ENCODE measurements around the gene C13orf46. TPM values are rescaled to one million over a fixed set of nuclear protein-coding genes. Genes with fewer than 3 reads are reported as not detected.

Gene C13orf46
- polyA plus RNA-seq, 1 donor (not counting 4 experiments of a cell fraction or from before 2014, with no cell fraction given) = not detected

DNA sequence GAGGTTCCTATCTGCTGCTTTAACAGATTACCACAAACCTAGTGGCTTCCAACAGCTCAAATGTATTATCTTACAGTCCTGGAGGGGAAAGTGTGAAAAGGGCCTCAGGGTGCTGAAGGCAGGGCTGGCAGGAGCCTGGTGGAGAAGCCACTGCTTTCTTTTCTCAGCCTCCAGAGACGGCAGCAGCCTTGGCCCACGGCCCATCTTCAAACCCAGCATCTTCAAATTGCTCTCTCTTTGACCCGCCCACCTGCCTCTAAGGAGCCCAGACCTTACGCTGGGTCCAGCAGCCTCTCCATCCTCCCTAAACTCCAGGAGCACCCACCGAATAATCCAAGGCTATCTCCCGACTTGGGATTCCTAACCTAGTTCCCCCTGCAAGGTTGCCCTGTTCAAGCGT is 35.6 kb downstream of the C13orf46 start:
- Histone ChIP-seq H3K4me1 (ENCODE audit: control insufficient read depth, extremely low read depth, insufficient read depth, low read length) (no peaks in the 10 kb centered on the region), H3K4me2 (ENCODE audit: control insufficient read depth, extremely low read depth, insufficient read depth, low read depth, low read length) (no peak overlapping the region), H3K4me3 (ENCODE audit: control insufficient read depth in 2 of 3, extremely low read depth in 1 of 3, insufficient read depth in 2 of 3, low read depth in 1 of 3, low read length in 3 of 3) (no peak overlapping the region), H3K9me3 (ENCODE audit: control insufficient read depth, low read depth, low read length) (no peaks in the 10 kb centered on the region), H4K20me1 (ENCODE audit: control insufficient read depth, extremely low read depth, insufficient read depth, low read length) (no peaks in the 10 kb centered on the region), H2AFZ (ENCODE audit: control insufficient read depth, low read length) (no peak overlapping the region), H3K9me1 (ENCODE audit: control insufficient read depth, extremely low read depth, insufficient read depth, low read length) (no peaks in the 10 kb centered on the region), H3K9ac (ENCODE audit: control insufficient read depth, extremely low read depth, insufficient read depth, low read length) (no peak overlapping the region), H3K27ac (ENCODE audit: control insufficient read depth, insufficient read depth, low read length) (no peak overlapping the region), H3K36me3 (ENCODE audit: control insufficient read depth in 2 of 2, extremely low read depth in 1 of 2, insufficient read depth in 2 of 2, low read length in 2 of 2) (no peaks in the 10 kb centered on the region), H3K27me3 (ENCODE audit: control insufficient read depth, extremely low read depth, insufficient read depth, low read length) (peaks cover 32% of the 10 kb centered on the region), H3K79me2 (ENCODE audit: control insufficient read depth, insufficient read depth, low read length) (no peaks in the 10 kb centered on the region)
- no peak for DNase-seq (ENCODE audit: low read depth, low spot score)
- dilution Hi-C loops (cut with MboI; ENCODE audit: extremely low pct_ligation_motif_present, low sequenced_read_pairs) = no loop called here
- TF ChIP-seq EZH2 (IDR thresholded peaks at IDR 0.05; ENCODE audit: low read length) = peak; percentile 15
- TF ChIP-seq, protein P1, sequence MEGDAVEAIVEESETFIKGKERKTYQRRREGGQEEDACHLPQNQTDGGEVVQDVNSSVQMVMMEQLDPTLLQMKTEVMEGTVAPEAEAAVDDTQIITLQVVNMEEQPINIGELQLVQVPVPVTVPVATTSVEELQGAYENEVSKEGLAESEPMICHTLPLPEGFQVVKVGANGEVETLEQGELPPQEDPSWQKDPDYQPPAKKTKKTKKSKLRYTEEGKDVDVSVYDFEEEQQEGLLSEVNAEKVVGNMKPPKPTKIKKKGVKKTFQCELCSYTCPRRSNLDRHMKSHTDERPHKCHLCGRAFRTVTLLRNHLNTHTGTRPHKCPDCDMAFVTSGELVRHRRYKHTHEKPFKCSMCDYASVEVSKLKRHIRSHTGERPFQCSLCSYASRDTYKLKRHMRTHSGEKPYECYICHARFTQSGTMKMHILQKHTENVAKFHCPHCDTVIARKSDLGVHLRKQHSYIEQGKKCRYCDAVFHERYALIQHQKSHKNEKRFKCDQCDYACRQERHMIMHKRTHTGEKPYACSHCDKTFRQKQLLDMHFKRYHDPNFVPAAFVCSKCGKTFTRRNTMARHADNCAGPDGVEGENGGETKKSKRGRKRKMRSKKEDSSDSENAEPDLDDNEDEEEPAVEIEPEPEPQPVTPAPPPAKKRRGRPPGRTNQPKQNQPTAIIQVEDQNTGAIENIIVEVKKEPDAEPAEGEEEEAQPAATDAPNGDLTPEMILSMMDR (optimal IDR thresholded peaks at IDR 0.05 in 1 of 3, IDR thresholded peaks at IDR 0.05 in 1 of 3, conservative IDR thresholded peaks at IDR 0.05 in 1 of 3; ENCODE audit: extremely low read depth in 1 of 3, insufficient read depth in 2 of 3, low read length in 3 of 3) = no peak
- FAIRE-seq = no peak

DNA sequence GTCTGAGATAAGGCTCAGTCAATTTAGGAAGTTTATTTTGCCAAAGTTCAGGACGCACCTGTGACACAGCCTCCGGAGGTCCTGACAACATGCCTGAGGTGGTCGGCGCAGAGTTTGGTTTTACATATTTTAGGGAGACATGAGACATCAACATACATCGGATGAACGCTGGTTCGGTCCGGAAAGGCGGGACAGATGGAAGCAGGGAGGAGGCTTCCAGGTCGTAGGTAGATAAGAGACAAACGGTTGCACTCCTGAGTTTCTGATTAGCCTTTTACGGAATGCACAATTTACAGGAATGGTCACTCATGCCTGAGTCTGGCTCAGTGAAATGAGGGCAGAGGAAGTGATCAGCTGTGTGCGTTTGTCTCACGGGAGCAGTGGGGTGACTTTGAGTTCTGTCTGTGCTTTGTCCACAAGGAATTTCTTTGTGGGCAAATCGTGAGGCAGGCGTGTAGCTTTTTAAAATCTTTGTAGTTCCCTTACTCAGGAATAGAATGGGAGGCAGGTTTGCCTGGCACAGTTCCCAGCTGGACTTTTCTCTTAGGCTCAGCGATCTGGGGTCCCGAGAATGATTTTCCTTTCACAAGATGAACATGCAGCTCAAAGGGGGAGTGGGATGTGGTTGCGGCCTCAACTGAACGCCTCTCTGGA is 36.2 kb downstream of the C13orf46 start:
- H3K9me1 ChIP-seq (ENCODE audit: control insufficient read depth, extremely low read depth, insufficient read depth, low read length) = no peaks in the 10 kb centered on the region
- H3K9me3 ChIP-seq (ENCODE audit: control insufficient read depth, low read depth, low read length) = no peaks in the 10 kb centered on the region
- no peaks in the 10 kb centered on the region for H3K36me3 ChIP-seq (ENCODE audit: control insufficient read depth in 2 of 2, extremely low read depth in 1 of 2, insufficient read depth in 2 of 2, low read length in 2 of 2)
- H3K4me1 ChIP-seq (ENCODE audit: control insufficient read depth, extremely low read depth, insufficient read depth, low read length) = no peaks in the 10 kb centered on the region
- DNase-seq (ENCODE audit: low read depth, low spot score) = no peak
- H4K20me1 ChIP-seq (ENCODE audit: control insufficient read depth, extremely low read depth, insufficient read depth, low read length) = no peaks in the 10 kb centered on the region
- dilution Hi-C loops (cut with MboI; ENCODE audit: extremely low pct_ligation_motif_present, low sequenced_read_pairs) = no loop called here
- TF ChIP-seq, protein P1 (optimal IDR thresholded peaks at IDR 0.05 in 1 of 3, IDR thresholded peaks at IDR 0.05 in 1 of 3, conservative IDR thresholded peaks at IDR 0.05 in 1 of 3; ENCODE audit: extremely low read depth in 1 of 3, insufficient read depth in 2 of 3, low read length in 3 of 3) = no peak
- TF ChIP-seq EZH2 (IDR thresholded peaks at IDR 0.05; ENCODE audit: low read length) = no peak
- no peak overlapping the region for H3K27ac ChIP-seq (ENCODE audit: control insufficient read depth, insufficient read depth, low read length)
- no peak for FAIRE-seq
- H3K4me3 ChIP-seq (ENCODE audit: control insufficient read depth in 2 of 3, extremely low read depth in 1 of 3, insufficient read depth in 2 of 3, low read depth in 1 of 3, low read length in 3 of 3) = no peak overlapping the region
- H3K4me2 ChIP-seq (ENCODE audit: control insufficient read depth, extremely low read depth, insufficient read depth, low read depth, low read length) = no peak overlapping the region
- H3K79me2 ChIP-seq (ENCODE audit: control insufficient read depth, insufficient read depth, low read length) = no peaks in the 10 kb centered on the region
- peaks cover 32% of the 10 kb centered on the region for H3K27me3 ChIP-seq (ENCODE audit: control insufficient read depth, extremely low read depth, insufficient read depth, low read length)
- H3K9ac ChIP-seq (ENCODE audit: control insufficient read depth, extremely low read depth, insufficient read depth, low read length) = no peak overlapping the region
- H2AFZ ChIP-seq (ENCODE audit: control insufficient read depth, low read length) = no peak overlapping the region
